ENCODE measurements around the gene CYP11A1.

DNA sequence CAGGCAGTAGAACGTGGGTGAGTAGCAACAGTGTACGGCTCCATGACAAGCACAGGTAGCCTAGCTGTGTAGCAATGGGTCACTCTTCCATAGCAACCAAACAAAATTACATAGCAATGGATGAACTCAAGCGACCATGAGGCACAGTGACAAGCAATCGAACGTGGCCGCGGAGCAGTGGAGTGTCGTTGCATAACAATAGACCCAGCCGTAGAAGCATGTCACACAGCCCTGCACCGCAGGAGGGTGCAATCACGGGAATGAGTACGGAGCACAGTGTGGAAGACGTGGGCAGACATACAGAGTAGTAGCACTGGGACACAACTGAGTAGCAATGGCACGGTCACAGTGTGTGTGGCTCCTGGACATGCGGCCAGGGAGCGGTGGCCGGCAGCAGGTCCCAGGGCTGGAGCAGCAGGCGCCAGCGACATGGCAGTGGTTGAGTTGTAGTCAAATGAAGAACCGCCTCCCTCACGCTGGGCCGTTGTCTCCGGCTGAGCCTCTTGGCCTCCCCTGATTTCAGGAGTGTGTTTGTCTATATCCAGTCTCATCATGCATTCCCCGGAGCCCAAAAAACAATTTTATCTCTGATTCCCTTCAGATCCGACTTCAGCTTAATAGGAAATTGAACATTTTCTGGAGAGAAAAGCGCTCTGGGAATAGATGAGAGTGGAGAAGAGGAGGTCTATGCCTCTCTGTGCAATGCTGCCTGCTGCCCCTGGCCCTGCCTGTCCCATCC lies 67.2 kb downstream of the CYP11A1 start:
- TF ChIP-seq, protein P1, sequence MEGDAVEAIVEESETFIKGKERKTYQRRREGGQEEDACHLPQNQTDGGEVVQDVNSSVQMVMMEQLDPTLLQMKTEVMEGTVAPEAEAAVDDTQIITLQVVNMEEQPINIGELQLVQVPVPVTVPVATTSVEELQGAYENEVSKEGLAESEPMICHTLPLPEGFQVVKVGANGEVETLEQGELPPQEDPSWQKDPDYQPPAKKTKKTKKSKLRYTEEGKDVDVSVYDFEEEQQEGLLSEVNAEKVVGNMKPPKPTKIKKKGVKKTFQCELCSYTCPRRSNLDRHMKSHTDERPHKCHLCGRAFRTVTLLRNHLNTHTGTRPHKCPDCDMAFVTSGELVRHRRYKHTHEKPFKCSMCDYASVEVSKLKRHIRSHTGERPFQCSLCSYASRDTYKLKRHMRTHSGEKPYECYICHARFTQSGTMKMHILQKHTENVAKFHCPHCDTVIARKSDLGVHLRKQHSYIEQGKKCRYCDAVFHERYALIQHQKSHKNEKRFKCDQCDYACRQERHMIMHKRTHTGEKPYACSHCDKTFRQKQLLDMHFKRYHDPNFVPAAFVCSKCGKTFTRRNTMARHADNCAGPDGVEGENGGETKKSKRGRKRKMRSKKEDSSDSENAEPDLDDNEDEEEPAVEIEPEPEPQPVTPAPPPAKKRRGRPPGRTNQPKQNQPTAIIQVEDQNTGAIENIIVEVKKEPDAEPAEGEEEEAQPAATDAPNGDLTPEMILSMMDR (IDR thresholded peaks at IDR 0.05 in 4 of 5, conservative IDR thresholded peaks at IDR 0.05 in 1 of 5), result no peak
- no peak for TF ChIP-seq POLR2A (IDR thresholded peaks at IDR 0.05)

All from gastrocnemius medialis (tissue), 4 donors.